Sciatic nerve (tissue), 2 donors: ENCODE measurements around the gene RECQL5. TPM values are rescaled to one million over a fixed set of nuclear protein-coding genes. Genes with fewer than 3 reads are reported as not detected.
"Not testable (repeated sequence)": the region's sequence is repeated elsewhere in the genome, so short reads cannot be mapped to it uniquely, and the experiment has no call there.

Source experiments
- ATAC-seq: fragments of 200-7000 bp; cut with Tn5 transposase; one replicate; pipeline ENCODE4 v1.9.1; 2020; ENCODE audit warnings: mild to moderate bottlenecking, moderate library complexity
- DNase-seq: peaks from one replicate; pipeline ENCODE4 v3.0.0-alpha.2; 2020; ENCODE audit warnings: low spot score
- intact Hi-C: fragments of 100-400 bp; cut with DNase I; formaldehyde crosslinking; loops from one replicate; pipeline ENCODE4 v1.14.2; 2022
- total RNA-seq: library from RNA; stranded (reverse); fragmentation: NEBNext Ultra II Directional; extraction: Animal tissue kit (Norgen Biotek cat#: 25700); gene quantifications from one replicate; pipeline ENCODE4 v1.2.1, GENCODE V29; 2021
- donor health status: DM: no; HTN: no; CAD: no.
- donor health status: DM: no; HTN: no; CAD: no.

The RECQL5 gene
- total RNA-seq, 1 donor from 2014 or later = 35.2 TPM

GRCh38 chr17:75638039-75638438 is 28.9 kb downstream of the RECQL5 start:
- ATAC-seq, intact Hi-C loops: not testable (repeated sequence)

GRCh38 chr17:75637551-75637950 is 29.4 kb downstream of the RECQL5 start:
- intact Hi-C loops = no loop called here
- DNase-seq (no peak), ATAC-seq (no peak)

More at GRCh38 chr17:75638039-75638438, 28.9 kb downstream of the RECQL5 start:
- not testable (repeated sequence) for DNase-seq

- DNase-seq (no peak), ATAC-seq (no peak)
- intact Hi-C loops = no loop called here
Measured at GRCh38 chr17:75637143-75637538, 29.8 kb downstream of the RECQL5 start.

DNA sequence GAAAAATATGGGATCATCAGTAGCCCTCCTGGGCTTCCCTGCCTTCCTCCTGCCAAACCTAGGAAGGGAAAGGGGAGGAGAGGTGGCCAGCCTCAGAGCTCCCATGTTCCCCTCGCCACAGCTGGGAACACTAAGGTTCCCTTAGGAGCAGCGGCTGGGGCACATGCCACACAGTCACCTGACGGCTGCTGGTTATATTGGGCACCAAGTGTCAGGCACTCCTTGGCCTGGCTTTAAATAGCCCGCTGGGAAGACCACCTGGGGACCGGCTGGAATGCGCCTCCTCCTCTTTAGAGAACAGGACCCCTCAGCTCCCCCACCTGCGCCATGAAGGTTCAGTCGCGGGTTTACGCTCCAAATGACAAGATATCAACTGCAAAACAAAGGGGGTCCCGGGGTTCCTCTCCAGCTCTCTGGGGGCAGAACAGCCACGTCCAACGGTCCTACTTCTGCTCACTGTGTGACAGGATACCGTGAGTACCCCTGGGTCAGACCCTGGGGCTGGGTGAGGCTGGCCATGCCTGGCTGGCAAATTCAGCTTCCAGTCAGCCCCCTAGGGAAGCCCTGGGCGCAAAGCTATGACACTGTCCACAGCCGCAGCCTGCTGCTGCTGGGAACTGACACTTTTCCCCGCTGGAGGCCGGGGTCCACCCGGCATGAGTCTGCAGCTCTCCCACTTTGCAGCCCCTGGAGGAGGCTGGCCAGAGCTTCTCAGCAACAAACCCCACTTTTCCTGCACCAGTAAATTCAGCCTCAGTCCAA is 30.4 kb downstream of the RECQL5 start:
- ATAC-seq = no peak
- intact Hi-C loops = no loop called here
- DNase-seq = no peak

DNA sequence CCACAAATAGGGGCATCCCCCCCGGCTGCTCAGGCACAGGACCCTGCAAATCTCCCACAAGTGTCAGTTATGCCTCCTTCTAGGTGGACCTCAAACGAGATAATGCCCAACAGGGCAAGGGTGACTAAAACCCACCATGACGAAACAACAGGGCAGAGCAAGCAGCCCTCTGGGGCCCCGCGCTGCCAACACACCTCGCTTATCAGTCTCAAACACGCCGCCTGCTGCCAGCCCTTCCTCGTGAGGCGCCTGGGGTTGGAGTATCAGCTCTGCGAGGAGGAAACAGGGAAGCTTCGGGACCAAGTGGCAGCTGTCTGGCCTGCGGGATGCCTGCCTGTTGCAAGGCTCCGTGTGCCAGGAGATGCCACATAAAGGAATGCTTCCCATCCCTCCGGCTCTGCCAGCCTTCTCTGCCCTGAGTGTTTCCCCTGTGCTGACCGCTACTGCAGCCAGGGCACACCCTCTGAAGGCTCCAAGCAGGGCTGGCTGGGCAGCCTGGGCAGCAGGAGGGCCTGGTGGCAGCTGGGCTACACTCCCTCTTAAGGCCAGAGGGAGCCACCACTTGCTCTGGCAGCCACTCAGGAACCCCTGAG is 31.2 kb downstream of the RECQL5 start:
- no peak for DNase-seq
- ATAC-seq = no peak
- intact Hi-C loops = no loop called here

GRCh38 chr17:75634754-75635609 is 32.0 kb downstream of the RECQL5 start:
- intact Hi-C loops = loop anchor here (5.0 kb wide), 1 partner anchor 112 kb away; no protein-coding TSS in a partner anchor
- ATAC-seq (no peak), DNase-seq (no peak)

GRCh38 chr17:75634376-75634740 is 32.6 kb downstream of the RECQL5 start:
- intact Hi-C loops = loop anchor here (5.0 kb wide), 1 partner anchor 113 kb away; no protein-coding TSS in a partner anchor
- no peak for DNase-seq
- ATAC-seq = no peak

DNA sequence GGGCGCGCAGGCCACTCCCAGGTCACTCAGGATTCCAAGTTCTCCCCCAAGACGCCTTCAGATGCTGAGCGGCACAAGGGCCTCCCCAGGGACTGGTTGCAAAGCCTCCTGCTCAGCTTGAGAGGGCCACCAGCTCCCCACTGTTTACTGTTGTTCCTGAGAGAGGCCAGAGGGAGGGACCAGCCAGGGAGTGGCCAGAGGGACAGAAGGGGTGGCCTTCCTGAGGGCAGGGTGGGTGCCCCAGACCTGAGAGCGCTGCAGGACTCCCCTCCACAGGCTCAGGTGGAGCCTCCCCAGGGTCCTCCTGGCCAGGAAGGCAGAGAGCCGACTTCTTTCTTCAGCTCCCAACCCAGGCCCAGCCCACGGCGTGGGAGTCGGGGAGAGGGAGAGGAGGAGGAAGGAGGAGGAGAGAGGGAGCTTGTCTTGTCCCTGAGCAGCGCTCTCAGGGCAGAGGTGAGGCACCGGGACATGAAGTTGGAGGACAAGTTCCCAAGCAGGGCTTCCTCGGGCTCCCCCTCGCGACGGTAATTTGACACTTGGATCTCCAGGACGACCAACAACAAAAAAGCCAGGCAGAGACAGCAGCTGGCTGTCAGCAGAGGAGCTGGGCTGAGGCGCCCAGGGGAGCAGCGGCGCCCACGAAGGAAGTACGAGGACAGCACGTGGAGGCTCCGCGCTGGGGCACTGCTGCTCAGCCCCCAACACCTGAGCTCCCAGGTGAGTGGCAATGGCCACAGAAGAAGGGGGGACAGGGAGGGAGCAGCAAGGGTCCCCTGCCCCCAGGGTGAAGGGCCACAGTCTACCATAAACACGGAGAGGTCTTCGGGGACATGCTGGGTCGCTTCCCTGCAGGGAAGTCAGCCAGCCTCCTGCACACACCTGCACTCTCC is 33.2 kb downstream of the RECQL5 start:
- intact Hi-C loops = loop anchor here (5.0 kb wide), 1 partner anchor 114 kb away; no protein-coding TSS in a partner anchor
- ATAC-seq (peak; percentile 84), DNase-seq (peak; percentile 94)

DNA sequence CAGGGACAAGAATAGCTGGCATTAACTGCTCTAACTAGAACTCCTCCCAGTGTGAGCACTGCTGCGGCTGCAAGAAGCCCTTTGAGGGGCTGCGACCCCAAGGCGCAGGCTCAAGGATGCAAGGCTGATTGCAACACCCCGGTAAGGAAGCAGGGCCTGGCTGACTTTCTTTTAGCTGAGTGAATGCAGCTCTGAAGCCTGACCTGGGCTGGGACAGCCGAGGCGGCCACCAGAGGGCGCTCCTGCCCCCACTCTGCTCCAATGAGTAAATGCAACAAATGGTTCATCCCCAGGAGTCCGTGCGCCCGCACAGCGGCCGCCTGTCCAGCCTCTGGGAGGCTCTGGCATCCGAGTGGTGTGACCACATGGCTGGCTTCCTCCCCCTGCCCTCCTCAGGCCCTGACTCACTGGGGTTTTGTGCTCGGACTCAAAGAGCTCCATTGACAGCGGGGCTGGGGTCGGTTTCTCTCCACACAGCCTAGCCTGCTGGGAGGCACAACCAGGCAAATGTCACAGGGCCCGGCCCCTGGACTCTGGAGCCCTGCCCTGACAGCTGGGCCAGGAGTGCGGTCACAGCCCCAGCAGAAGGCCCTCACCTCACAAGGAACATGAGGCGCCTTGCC is 34.0 kb downstream of the RECQL5 start, which contains the start of gene SMIM5:
TSS of gene SMIM5 (plus strand) at position 572 of the 623 bp plus-strand sequence. CDS start 6,768 bp downstream, outside the sequence.
- intact Hi-C loops = loop anchor here (5.0 kb wide), 1 partner anchor 114 kb away; no protein-coding TSS in a partner anchor
- ATAC-seq = peak; percentile 88
- peak; percentile 94 for DNase-seq

DNA sequence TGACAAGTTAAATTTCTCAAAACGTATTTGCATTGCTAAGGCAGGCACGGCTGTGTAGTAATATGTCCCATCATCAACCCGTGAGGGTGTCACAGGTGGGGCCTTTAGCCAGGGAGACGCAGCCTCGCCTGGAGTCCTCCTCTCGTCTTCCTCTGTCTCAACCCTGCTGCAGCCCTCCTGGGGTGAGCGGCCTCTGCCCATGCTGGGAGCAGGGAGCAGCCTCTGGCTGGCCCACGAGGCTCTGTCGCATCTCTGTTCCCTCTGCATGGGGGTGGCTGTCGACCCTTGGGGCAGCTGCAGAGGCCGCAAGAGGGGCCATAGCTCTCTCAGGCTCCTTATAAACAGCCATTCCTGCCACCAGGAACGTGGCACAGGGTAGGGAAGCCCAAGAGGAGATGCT is 34.5 kb downstream of the RECQL5 start:
- ATAC-seq (no peak), DNase-seq (no peak)
- intact Hi-C loops = loop anchor here (5.0 kb wide), 1 partner anchor 115 kb away; no protein-coding TSS in a partner anchor

- intact Hi-C loops = loop anchor here (5.0 kb wide), 1 partner anchor 116 kb away; no protein-coding TSS in a partner anchor
- ATAC-seq = no peak
- DNase-seq = no peak
Measured at GRCh38 chr17:75631353-75631752, 35.6 kb downstream of the RECQL5 start.

DNA sequence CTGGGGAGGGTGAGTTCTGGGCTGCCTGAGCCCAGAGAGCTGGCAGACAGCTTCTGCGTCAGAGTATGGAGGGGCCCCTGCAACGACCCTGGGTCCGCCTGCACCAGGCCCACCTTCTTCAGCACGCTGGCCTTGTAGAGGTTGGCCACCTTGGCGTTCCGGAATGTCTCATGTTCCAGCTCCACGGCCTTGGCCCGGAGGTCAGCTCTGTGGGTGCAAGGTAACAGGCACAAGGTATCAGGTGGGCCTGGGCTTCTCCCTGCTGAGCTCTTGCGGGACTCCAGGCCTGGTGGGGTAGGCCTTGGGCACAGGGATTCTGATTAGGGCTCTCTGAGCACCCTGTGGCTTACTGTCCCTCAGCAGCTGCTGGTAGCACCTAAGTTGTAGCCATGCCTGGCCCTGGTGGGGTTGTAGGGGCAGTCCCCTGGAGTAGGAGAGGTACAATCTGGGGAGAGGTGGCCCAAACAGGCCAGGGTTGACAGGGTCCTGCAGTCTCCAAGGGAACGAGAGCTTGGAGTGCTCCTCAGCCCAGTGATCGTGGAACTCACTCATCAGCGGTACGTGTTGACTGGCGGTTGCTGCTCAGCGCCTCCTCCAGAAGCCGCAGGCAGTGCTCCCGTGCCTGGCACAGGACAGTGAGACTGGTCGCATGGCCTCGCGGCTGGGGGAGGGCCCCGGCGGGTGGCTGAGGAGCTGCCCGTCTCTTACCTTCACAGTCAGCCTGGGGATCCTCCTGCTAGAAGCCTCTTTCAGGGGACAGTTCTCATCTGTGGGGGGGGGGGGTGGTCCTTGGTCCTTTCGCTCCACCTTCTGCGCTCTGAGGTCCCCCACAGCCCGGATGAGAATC is 36.7 kb downstream of the RECQL5 start:
- intact Hi-C loops = loop anchor here (5.0 kb wide), 1 partner anchor 117 kb away; no protein-coding TSS in a partner anchor
- DNase-seq = no peak
- no peak for ATAC-seq

- DNase-seq (no peak), ATAC-seq (no peak)
- intact Hi-C loops = no loop called here
Measured at GRCh38 chr17:75629157-75629556, 37.8 kb downstream of the RECQL5 start.

GRCh38 chr17:75628425-75628824 is 38.5 kb downstream of the RECQL5 start:
- intact Hi-C loops = no loop called here
- DNase-seq (no peak), ATAC-seq (no peak)

- DNase-seq = no peak
Measured at GRCh38 chr17:75627094-75627493, 39.9 kb downstream of the RECQL5 start.

GRCh38 chr17:75626496-75627038 is 40.4 kb downstream of the RECQL5 start:
- intact Hi-C loops = no loop called here
- ATAC-seq = peak; percentile 23
- no peak for DNase-seq

More at GRCh38 chr17:75627094-75627493, 39.9 kb downstream of the RECQL5 start:
- intact Hi-C loops = no loop called here
- no peak for ATAC-seq
